ENCODE results near the gene MAF. TPM values are rescaled to one million over a fixed set of nuclear protein-coding genes. Genes with fewer than 3 reads are reported as not detected.

MAF gene
- total RNA-seq, 1 donor from 2014 or later = 7.3 TPM

- TF ChIP-seq, protein P1, sequence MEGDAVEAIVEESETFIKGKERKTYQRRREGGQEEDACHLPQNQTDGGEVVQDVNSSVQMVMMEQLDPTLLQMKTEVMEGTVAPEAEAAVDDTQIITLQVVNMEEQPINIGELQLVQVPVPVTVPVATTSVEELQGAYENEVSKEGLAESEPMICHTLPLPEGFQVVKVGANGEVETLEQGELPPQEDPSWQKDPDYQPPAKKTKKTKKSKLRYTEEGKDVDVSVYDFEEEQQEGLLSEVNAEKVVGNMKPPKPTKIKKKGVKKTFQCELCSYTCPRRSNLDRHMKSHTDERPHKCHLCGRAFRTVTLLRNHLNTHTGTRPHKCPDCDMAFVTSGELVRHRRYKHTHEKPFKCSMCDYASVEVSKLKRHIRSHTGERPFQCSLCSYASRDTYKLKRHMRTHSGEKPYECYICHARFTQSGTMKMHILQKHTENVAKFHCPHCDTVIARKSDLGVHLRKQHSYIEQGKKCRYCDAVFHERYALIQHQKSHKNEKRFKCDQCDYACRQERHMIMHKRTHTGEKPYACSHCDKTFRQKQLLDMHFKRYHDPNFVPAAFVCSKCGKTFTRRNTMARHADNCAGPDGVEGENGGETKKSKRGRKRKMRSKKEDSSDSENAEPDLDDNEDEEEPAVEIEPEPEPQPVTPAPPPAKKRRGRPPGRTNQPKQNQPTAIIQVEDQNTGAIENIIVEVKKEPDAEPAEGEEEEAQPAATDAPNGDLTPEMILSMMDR (conservative IDR thresholded peaks at IDR 0.05; ENCODE audit: low read depth, low read length) = no peak
- DNase-seq (ENCODE audit: low read depth) = no peak
- H3K4me3 ChIP-seq (ENCODE audit: low read depth, low read length) = no peak overlapping the region
Measured at GRCh38 chr16:79607587-79607986, 7.0 kb upstream of the MAF start.

GRCh38 chr16:79605999-79606398 lies 5.5 kb upstream of the MAF start:
- TF ChIP-seq, protein P1 (conservative IDR thresholded peaks at IDR 0.05; ENCODE audit: low read depth, low read length) = no peak
- no peak overlapping the region for H3K4me3 ChIP-seq (ENCODE audit: low read depth, low read length)
- no peak for DNase-seq (ENCODE audit: low read depth)

DNA sequence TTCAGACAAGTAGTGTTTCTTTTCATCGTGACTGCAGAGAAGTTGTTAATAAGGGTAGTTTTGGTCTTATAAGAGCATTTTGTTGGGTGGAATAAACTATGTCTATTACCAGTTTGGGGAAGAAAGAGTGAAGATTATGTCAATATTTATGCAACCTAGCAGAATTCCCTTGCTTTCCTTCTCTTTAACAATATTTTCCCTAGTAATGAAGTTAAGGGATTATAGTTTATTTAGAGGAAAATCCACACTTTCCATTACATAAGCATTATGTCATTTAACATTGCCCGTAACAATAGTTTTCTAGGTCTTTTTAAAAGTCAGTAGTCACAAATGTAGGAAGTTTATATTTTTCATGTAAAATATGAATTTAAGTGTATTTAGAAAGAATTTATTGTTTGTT lies 2.5 kb upstream of the MAF start:
- peak overlapping the region; percentile 82 for H3K4me3 ChIP-seq (ENCODE audit: low read depth, low read length)
- TF ChIP-seq, protein P1 (conservative IDR thresholded peaks at IDR 0.05; ENCODE audit: low read depth, low read length) = no peak
- DNase-seq (ENCODE audit: low read depth) = no peak

- no peak for DNase-seq (ENCODE audit: low read depth)
- peak overlapping the region; percentile 82 for H3K4me3 ChIP-seq (ENCODE audit: low read depth, low read length)
- TF ChIP-seq, protein P1 (conservative IDR thresholded peaks at IDR 0.05; ENCODE audit: low read depth, low read length) = no peak
Measured at GRCh38 chr16:79602628-79603014, 2.1 kb upstream of the MAF start.

DNA sequence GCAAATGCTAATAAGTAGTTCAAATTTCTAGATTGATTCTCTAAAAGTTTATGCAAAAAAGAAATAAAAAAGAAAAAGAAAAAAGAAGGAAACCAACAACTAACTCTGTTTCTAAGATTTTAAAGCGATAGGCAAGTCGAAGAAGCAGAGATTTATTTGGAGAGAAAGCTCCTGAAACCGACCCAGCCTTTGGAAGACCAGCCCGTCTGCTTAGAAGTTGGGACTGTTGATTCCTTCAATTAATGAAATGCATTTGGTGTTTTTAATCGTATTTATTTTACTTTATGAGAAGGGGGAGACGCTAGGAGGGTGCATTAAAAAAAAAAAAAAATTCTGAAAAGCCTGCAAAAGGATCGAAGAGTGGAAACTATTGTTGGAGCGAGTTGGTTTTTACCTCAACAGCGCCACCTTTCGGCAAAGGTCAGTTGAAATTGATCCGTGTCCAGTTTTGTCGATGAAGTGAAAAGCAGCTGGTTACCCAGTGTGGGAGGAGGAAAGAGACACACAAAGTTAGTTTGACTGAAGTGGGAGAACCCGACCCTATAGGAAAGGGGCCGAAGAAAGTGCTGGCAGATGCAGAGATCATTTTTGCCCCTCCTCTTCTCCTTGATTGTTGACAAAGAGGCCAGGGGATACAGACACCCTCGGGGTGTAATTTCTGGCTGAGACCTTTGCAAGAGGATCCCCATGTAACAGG lies 1.5 kb upstream of the MAF start:
- DNase-seq (ENCODE audit: low read depth) = no peak
- TF ChIP-seq, protein P1 (conservative IDR thresholded peaks at IDR 0.05; ENCODE audit: low read depth, low read length) = peak; percentile 84
- peak overlapping the region; percentile 82 for H3K4me3 ChIP-seq (ENCODE audit: low read depth, low read length)

- DNase-seq (ENCODE audit: low read depth) = no peak
- peak overlapping the region; percentile 82 for H3K4me3 ChIP-seq (ENCODE audit: low read depth, low read length)
- TF ChIP-seq, protein P1 (conservative IDR thresholded peaks at IDR 0.05; ENCODE audit: low read depth, low read length) = no peak
Measured at GRCh38 chr16:79601092-79601930, 774 bp upstream of the MAF start.
